ENCODE measurements around the gene SEC23B. TPM values are rescaled to one million over a fixed set of nuclear protein-coding genes. Genes with fewer than 3 reads are reported as not detected.

SEC23B gene
- total and polyA plus RNA-seq, 2 of the 4 experiments (the other 2 are of a cell fraction), result 51.5 to 78.9 TPM

- Histone ChIP-seq H3K56ac (ENCODE audit: extremely low read depth, insufficient read depth, low read length) (no peak overlapping the region), H2AFZ (replicated peaks; ENCODE audit: low read length, poor library complexity) (no peak overlapping the region), H4K8ac (ENCODE audit: low read depth in 2 of 2, low read length in 2 of 2) (no peak overlapping the region), H3K79me1 (ENCODE audit: low read depth in 1 of 2, low read length in 2 of 2) (peaks cover 3 to 4% of the 10 kb centered on the region in 2 experiments; a peak in 2 of 4 replicates), H3K18ac (ENCODE audit: low read depth, low read length) (no peak overlapping the region), H3K4me1 (ENCODE audit: control insufficient read depth, insufficient read depth, low read length) (no peaks in the 10 kb centered on the region), H3K9me1 (ENCODE audit: insufficient read depth, low read length) (0 out of 2 replicates have a peak, but pooled peaks cover 5% of the 10 kb centered on the region), H2BK15ac (ENCODE audit: low read depth, low read length) (no peak overlapping the region), H3K4me3 (ENCODE audit: insufficient read depth, low read depth, low read length) (no peak overlapping the region), H4K91ac (ENCODE audit: insufficient read depth, low read depth, low read length) (no peak overlapping the region), H2BK120ac (ENCODE audit: low read depth, low read length) (no peak overlapping the region), H3K4me2 (ENCODE audit: low read depth, low read length) (no peak overlapping the region), H3K27me3 (ENCODE audit: control insufficient read depth, insufficient read depth, low read length) (no peaks in the 10 kb centered on the region), H3K36me3 (ENCODE audit: control insufficient read depth, insufficient read depth, low read length) (peaks cover 40% of the 10 kb centered on the region), H3K14ac (replicated peaks; ENCODE audit: low read depth, low read length) (no peak overlapping the region), H2AK5ac (ENCODE audit: low read depth, low read length) (no peak overlapping the region), H2AK9ac (replicated peaks; ENCODE audit: low read depth, low read length, poor library complexity) (peak overlapping the region; percentile 70), H4K20me1 (ENCODE audit: insufficient read depth, low read length) (no peaks in the 10 kb centered on the region), H2BK20ac (ENCODE audit: low read depth, low read length) (no peak overlapping the region), H3K9ac (ENCODE audit: low read depth, low read length) (no peak overlapping the region), H4K5ac (ENCODE audit: low read depth, low read length) (no peak overlapping the region), H3K23ac (ENCODE audit: low read depth, low read length) (no peak overlapping the region), H3K4ac (ENCODE audit: low read depth, low read length) (no peak overlapping the region), H2BK5ac (ENCODE audit: low read depth, low read length, poor library complexity, severe bottlenecking) (no peak overlapping the region), H3K27ac (ENCODE audit: insufficient read depth, low read length) (no peak overlapping the region), H3K9me3 (ENCODE audit: control insufficient read depth, insufficient read depth, low read length) (no peaks in the 10 kb centered on the region)
- ChIA-PET CTCF (no interaction called here), POLR2A (ENCODE audit: unreplicated experiment) (no interaction called here)
- TF ChIP-seq CHD1 (IDR thresholded peaks at IDR 0.05; ENCODE audit: low read depth, low read length), result no peak
- no peak for TF ChIP-seq FOS (IDR thresholded peaks at IDR 0.05; ENCODE audit: low read depth, low read length)
- no peak for TF ChIP-seq MXI1 (IDR thresholded peaks at IDR 0.05; ENCODE audit: borderline replicate concordance, low read depth, low read length)
- DNase-seq (no peak), ATAC-seq (ENCODE audit: low read depth) (no peak)
- in situ Hi-C loops (cut with MboI; ENCODE audit: low sequenced_read_pairs) (loop anchor here (25.0 kb wide), 2 partner anchors 104 to 1504 kb away; no protein-coding TSS in a partner anchor), dilution Hi-C loops (cut with HindIII; ENCODE audit: low sequenced_read_pairs, unreplicated experiment) (no loop called here), intact Hi-C loops (cut with micrococcal nuclease) (loop anchor here (10.0 kb wide), 1 partner anchor 59 kb away; no protein-coding TSS in a partner anchor)
- no CpG with 5 or more reads among the region's 1 CpG for WGBS, 2 experiments (ENCODE audit: extremely low coverage in 2 of 2, insufficient read length in 1 of 2)
- BruUV-seq (replicated peaks), result no TSS peak
Observed at GRCh38 chr20:18533491-18533890, 25.8 kb downstream of the SEC23B start.

Measured in IMR-90 (cell line).